C4-2B (cell line): ENCODE measurements around the gene FKBP1A.
A peak's percentile ranks its signal among the peaks of the same experiment; 100 is the strongest.

ENCODE experiments used
- H3K27ac ChIP-seq: fragments of 450-650 bp; 2 replicates; pipeline ENCODE4 v1.5.1; 2017
- ZFX ChIP-seq: fragments of 450-650 bp; IDR thresholded peaks from 2 replicates; pipeline ENCODE4 v1.6.1; 2017
- TF ChIP-seq, protein P1 (sequence below): fragments of 450-650 bp; conservative IDR thresholded peaks from 2 replicates; pipeline ENCODE4 v1.5.1; 2017; ENCODE audit warnings: mild to moderate bottlenecking

FKBP1A gene

GRCh38 chr20:1369970-1370369 is 22.9 kb downstream of the FKBP1A start:
- no peak for TF ChIP-seq ZFX
- TF ChIP-seq, protein P1, sequence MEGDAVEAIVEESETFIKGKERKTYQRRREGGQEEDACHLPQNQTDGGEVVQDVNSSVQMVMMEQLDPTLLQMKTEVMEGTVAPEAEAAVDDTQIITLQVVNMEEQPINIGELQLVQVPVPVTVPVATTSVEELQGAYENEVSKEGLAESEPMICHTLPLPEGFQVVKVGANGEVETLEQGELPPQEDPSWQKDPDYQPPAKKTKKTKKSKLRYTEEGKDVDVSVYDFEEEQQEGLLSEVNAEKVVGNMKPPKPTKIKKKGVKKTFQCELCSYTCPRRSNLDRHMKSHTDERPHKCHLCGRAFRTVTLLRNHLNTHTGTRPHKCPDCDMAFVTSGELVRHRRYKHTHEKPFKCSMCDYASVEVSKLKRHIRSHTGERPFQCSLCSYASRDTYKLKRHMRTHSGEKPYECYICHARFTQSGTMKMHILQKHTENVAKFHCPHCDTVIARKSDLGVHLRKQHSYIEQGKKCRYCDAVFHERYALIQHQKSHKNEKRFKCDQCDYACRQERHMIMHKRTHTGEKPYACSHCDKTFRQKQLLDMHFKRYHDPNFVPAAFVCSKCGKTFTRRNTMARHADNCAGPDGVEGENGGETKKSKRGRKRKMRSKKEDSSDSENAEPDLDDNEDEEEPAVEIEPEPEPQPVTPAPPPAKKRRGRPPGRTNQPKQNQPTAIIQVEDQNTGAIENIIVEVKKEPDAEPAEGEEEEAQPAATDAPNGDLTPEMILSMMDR: no peak
- peak overlapping the region; percentile 49 for H3K27ac ChIP-seq

GRCh38 chr20:1368448-1369199 is 24.2 kb downstream of the FKBP1A start:
- H3K27ac ChIP-seq: no peak overlapping the region
- TF ChIP-seq, protein P1: no peak
- no peak for TF ChIP-seq ZFX

DNA sequence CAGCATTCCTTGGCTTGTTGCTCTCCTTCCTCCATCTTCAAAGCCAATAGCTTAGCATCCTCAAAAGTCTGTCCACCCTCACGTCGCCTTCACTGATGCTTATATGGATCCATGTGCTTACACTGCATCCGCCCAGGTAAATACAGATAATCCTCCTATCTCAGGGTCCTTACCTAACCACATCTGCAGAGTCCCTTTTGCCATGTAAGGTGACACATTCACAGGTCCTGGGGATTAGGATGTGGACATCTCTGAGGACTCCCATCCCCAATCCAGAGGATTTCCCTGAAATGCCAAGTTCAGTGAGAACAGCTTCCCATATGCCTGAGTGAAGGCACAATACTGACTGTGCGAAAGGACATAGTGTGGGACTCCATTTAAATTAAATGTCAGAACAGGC is 25.4 kb downstream of the FKBP1A start:
- no peak overlapping the region for H3K27ac ChIP-seq
- TF ChIP-seq, protein P1: no peak
- no peak for TF ChIP-seq ZFX

- no peak overlapping the region for H3K27ac ChIP-seq
- TF ChIP-seq, protein P1: no peak
Observed at GRCh38 chr20:1364106-1364505, 28.7 kb downstream of the FKBP1A start.

DNA sequence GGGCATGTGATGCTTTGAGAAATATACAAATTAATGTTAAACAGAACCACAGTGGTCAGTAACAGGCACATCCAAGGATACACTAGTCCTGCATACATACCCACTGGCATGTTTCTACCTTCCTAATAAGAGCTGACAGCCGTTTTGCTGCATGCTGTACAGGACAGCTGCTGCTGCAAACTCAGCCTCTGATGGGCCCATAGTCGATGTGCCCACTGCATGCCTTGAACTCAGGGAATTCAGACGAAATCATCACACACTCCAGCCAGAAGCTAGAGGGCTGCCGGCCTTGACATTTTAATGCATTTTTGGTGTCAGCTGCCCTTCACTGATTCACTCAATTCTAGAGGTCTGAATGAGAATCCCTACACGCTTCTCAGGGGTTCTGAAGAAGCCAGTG is 29.3 kb downstream of the FKBP1A start:
- H3K27ac ChIP-seq: no peak overlapping the region
- no peak for TF ChIP-seq ZFX
- TF ChIP-seq, protein P1: no peak

GRCh38 chr20:1362484-1362883 is 30.4 kb downstream of the FKBP1A start:
- TF ChIP-seq ZFX: no peak
- TF ChIP-seq, protein P1: no peak

GRCh38 chr20:1360094-1360846 is 32.6 kb downstream of the FKBP1A start:
- TF ChIP-seq, protein P1: no peak
- no peak for TF ChIP-seq ZFX
- H3K27ac ChIP-seq: no peak overlapping the region

More at GRCh38 chr20:1362484-1362883, 30.4 kb downstream of the FKBP1A start:
- no peak overlapping the region for H3K27ac ChIP-seq
